CD1c-positive myeloid dendritic cell (primary cell): ENCODE data around the gene NANOS1.

Experiments used
- DNase-seq: peaks from one replicate; pipeline ENCODE4 v3.0.0-alpha.2; 2016; ENCODE audit errors: extremely low spot score

The NANOS1 gene

DNA sequence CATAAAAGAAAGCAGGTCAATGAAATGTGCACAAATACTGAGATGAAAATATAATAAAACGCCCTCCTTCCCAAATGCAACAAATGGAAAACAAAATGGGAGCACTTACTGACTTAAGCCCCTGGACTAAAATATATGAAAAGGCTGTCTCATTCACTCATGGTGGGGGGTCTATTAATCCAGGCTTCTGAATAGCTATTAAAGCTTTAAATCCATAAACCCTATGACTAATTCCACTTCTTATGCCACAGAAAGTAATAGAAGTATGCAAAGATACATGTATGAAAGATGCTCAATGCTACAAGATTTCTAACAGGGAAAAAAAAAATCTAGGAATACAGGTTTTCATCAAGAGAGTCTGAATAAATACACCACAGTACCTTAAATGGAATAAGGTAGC is 30.6 kb downstream of the NANOS1 start:
- DNase-seq, result no peak

DNA sequence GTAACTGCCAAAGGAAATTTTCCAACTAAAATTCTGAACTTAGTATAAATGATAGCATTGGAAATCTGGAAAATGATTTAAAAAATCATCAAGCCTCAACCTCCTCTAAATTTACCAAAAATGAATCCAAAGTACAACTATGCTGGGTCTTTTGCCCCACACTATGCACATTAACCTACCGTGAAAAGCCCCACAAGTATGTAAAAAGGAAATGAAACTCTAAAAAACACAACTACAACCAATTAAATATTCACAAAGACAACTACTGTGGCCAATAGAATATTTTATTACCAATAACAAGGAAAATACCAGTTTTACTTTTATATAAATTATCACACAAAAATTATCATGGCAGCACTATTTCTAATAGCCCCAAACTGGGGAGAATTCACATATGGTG is 31.8 kb downstream of the NANOS1 start:
- DNase-seq, result no peak

DNA sequence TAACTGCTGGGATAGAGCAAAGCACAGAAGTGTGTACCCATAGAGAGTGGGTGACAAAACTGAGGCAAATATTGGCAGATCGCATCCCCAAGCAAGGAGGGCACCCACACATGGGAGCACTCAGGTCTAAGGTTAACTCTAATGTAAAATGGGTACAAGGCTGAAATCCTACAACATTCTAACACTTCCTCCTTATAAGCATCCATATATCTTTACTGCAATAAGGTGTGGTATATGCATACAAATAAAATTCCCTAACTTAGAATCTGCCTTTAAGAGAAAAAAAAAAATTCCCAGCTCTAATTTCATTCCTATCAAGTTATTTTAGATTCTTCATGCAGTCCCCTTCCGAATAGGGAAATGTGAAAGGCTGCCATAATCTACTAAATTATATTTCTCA is 32.4 kb downstream of the NANOS1 start:
- DNase-seq, result no peak

DNA sequence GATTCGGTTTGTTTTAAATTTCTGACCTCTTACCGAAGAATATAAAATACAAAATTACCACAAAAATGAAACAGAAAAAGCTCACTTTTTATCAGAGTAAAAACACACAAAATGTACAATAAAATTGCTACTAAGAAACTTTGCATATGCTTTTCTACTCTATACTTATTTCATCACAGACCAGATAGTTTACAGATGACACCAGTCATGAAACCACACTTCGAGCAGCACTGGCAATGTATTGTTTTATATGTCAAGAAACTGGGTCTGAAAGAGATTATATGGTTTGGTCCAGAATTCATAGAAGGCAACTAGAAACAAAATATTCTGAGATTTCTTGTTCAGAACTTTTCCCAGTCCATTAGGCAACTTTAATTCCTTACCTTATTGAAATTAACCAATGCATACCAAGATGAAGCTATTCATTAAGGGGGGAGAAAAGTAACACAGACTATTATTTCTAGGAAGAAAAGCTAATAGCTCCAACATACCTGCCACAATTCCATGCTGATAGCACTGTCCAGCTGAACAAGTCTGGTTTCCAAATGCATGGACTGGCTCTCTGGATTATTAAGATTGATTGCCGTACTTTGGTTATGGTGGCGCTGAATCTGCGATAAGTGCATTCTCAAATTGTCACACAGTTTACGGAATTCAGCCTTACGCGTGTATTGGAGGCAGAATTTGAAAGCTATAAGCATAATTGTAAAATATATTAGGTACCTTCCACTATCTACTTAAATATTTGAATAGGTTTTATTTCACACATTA is 41.1 kb downstream of the NANOS1 start:
- no peak for DNase-seq

DNA sequence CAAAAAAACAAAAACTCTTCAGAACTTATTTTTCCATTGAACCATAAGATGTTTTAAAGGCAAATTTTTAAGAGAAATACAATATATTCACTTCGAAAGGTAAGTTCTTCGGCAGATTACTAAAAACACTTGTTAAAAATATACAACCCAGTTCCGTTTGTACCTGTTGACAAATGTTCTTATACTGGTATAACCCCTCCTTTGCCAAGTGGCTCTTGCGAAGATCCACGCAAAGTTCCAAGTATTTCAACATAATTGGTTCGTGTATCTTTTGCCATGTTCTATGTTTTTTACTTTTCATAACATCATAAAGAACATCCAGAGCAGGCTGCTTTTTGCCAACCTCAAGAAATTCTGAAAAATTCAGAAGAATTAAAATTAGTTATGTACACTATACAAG is 44.1 kb downstream of the NANOS1 start:
- no peak for DNase-seq

DNA sequence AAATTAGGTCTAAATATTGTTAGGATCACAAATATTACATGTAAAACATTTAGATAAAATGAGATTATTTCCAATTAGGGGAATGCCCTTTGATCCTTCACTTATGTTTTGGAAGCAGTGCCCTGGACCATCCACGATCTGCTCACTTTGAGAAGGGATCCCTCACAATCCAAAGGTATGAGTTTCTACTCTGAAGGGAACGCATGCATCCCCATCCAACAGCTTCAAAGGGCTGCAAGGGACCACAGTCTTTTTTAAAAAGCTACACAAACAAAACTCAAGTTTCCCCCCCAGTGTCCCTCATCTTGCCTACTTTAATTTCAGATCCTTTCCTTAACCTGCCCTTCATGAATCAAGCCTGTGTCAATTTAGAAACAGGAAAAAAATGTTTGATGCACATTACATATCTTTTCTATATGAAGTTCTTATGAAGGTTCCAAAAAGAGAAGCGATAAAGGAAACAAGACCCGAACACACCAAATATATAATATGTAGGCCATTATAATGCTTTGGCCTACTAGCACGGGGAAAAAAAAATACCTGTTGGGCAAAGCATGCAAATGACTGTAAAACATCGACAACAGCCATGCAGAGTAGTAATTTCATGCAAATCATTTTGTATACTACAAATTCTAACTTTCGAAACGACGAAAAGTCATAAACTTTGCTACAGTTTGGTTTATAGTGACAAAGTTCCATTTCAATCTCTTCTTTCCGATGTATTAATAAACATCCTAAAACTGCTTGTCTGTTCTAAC is 49.1 kb downstream of the NANOS1 start:
- no peak for DNase-seq

DNA sequence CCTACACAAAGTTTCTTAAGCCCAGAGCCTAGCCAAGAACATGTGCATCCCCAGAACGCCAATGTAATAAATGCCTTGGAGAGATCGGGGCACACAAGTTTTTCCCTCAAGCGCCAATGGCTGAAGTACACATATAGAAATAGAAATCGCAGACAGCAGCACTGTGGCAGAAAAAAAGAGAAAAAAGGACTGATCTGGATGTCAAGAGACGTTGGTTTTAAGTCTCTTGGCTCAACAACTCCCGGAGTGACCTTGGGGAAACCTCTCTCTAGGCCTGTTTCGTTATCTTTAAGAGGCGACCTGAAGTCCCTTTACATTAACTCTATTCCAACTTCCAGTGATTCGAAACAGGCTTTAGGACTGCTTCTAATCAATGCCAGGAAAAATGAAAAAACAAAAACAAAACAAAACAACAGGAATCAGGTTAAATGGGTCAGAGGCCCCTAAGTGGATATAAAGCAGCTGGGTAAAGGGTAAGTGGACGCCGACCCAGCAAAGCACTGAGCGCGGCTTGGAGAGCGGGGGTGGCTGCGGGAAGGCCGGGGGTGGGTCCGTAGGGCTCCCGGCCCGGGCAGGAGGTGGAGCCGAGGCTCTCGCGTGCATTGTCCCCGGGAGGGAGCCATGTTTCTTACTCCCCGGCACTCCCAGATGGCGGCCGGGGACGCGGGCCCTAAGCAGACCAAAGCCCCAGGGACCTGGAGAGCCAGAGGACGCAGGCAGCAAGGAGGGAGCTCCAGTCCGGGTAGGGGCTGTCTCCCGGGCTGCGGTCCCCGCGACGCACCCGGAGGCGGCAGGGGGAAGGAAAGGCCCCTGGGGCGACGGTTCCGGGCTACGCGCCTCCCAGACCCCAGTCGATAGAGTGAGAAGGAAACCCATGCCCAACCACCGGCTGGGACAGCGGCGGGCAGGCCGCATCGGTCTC is 50.3 kb downstream of the NANOS1 start:
- DNase-seq, result peak; percentile 84

DNA sequence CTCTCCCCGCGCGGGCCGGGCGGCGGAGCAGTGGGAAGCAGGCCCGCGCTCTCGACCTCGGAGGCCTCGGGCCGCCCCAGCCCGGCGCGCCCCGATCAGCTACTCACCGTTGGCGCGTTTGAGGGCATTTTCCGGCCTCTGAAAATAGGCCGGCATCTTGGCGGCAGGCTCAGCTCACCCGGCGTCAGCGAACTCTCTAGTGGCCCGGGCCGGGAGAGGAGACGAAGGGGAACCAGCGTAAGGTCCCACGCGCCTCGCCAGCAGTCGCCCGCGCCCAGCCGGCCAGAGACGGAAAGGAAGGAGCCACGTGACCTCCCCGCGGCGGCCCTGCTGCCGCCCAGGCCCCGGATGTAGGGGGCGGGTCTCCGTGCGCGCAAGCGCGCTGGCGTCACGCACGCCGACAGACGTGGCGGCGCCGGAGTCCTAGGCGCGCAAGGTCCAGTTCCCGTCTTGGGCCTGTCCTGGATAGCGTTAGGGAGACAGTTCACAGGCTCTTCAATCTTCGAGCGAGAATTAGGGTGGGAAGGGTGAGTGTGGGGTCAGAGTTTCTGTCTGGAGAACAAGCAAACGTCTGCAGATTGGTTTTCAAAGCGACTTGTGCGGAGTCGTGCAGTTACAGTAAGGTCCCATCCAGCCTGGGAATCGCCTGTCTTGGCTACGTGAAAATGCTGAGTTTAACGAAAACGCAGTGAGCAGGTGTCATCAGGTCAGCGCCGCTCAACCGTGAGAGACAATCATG is 51.2 kb downstream of the NANOS1 start, which contains the start of gene EIF3A:
TSS of gene EIF3A (minus strand) at position 297 of the 739 bp plus-strand sequence. CDS start at position 156, 141 bp downstream.
- DNase-seq, result peak; percentile 98
